Measurements from ENCODE around the gene EFCAB11. TPM values are rescaled to one million over a fixed set of nuclear protein-coding genes. Genes with fewer than 3 reads are reported as not detected.

EFCAB11 gene
- total and polyA plus RNA-seq, 2 of the 8 experiments (the other 6 are each of a cell fraction or from before 2014, with no cell fraction given), result 6.8 to 12.8 TPM

DNA sequence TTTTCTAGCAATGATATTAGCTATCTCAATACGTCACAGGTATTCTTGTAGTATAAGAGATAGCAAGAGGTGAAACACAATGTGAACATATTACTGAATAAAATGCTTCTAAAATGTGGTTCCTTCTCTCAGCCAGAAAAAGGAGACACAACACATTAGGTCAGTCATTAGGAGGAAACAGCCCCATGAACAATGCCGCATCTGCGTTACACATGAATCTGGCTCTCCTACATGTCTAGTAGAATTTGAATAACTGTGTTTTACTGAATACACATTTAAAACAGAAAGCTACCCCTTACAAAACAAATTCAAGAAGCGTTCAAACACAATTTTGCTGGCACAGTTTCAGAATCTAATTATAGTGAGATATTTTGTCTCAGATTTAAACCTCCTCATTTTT is 51.6 kb downstream of the EFCAB11 start:
- peak; percentile 7 for FAIRE-seq
- WGBS, 2 experiments (ENCODE audit: extremely low coverage in 1 of 2, insufficient coverage in 1 of 2, insufficient read length in 1 of 2, insufficient replicate concordance in 2 of 2, low coverage in 1 of 2, low lambda C conversion rate in 2 of 2, missing lambda C conversion rate in 1 of 2), result 87% methylated on average over 4 of the region's 4 CpGs; no CpG with 5 or more reads in 1 of the 2 experiments

More for the DNA sequence above, 51.6 kb downstream of the EFCAB11 start:
- Histone ChIP-seq H3K4me1 (replicated peaks in 1 of 4; ENCODE audit: control insufficient read depth in 3 of 4, insufficient read depth in 4 of 4, low read length in 3 of 4) (no peaks in the 10 kb centered on the region), H2AFZ (ENCODE audit: low read length) (no peak overlapping the region), H4K20me1 (replicated peaks in 1 of 2; ENCODE audit: control insufficient read depth in 1 of 2, insufficient read depth in 2 of 2, low read length in 2 of 2) (no peaks in the 10 kb centered on the region), H3K23me2 (ENCODE audit: low read depth, low read length) (no peaks in the 10 kb centered on the region; the same call in 1 of the 2 replicates), H3K9me3 (ENCODE audit: insufficient read depth in 2 of 2, low read depth in 1 of 2, low read length in 1 of 2) (no peaks in the 10 kb centered on the region), H3K79me1 (ENCODE audit: low read depth, low read length) (no peaks in the 10 kb centered on the region), H3K4me2 (ENCODE audit: insufficient read depth in 1 of 2, low read depth in 2 of 2, low read length in 2 of 2) (no peak overlapping the region), H2BK12ac (ENCODE audit: low read depth, low read length) (no peak overlapping the region), H2BK20ac (ENCODE audit: low read length) (no peak overlapping the region), H2AK5ac (ENCODE audit: low read depth, low read length) (no peak overlapping the region), H3K4ac (replicated peaks; ENCODE audit: insufficient read length, low read depth, low read length) (no peak overlapping the region), H3K23ac (ENCODE audit: insufficient read length) (no peak overlapping the region), H3K79me2 (ENCODE audit: control insufficient read depth in 1 of 2, insufficient read depth in 2 of 2, low read length in 2 of 2) (no peaks in the 10 kb centered on the region), H2BK120ac (replicated peaks; ENCODE audit: low read depth, low read length) (no peak overlapping the region), H3K14ac (ENCODE audit: insufficient read length) (no peak overlapping the region), H3K27me3 (replicated peaks in 1 of 4; ENCODE audit: control insufficient read depth in 3 of 4, extremely low read depth in 1 of 4, insufficient read depth in 3 of 4, low read length in 3 of 4) (no peaks in the 10 kb centered on the region), H3K36me3 (ENCODE audit: control insufficient read depth in 2 of 4, insufficient read depth in 4 of 4, low read length in 3 of 4) (no peaks in the 10 kb centered on the region), H3K4me3 (ENCODE audit: extremely low read depth in 1 of 4, insufficient read depth in 2 of 4, low read depth in 3 of 4, low read length in 4 of 4) (no peak overlapping the region), H3K9ac (replicated peaks in 1 of 4; ENCODE audit: extremely low read depth in 1 of 4, low read depth in 3 of 4, low read length in 3 of 4) (no peak overlapping the region), H2BK5ac (ENCODE audit: low read depth, low read length) (no peak overlapping the region), H3K56ac (replicated peaks; ENCODE audit: insufficient read length, low read depth, low read length) (no peak overlapping the region), H4K91ac (replicated peaks; ENCODE audit: insufficient read length, low read length) (no peak overlapping the region), H4K8ac (ENCODE audit: extremely low read depth, insufficient read depth, low read length) (no peak overlapping the region), H3K18ac (ENCODE audit: extremely low read depth, low read length) (no peak overlapping the region), H4K5ac (ENCODE audit: insufficient read length, low read depth, low read length) (no peak overlapping the region), H2BK15ac (ENCODE audit: low read length) (no peak overlapping the region), H3K27ac (ENCODE audit: low read depth, low read length) (no peak overlapping the region)
- ChIA-PET CTCF (ENCODE audit: partially characterized antibody) (interaction anchor here (1.0 kb wide), 1 partner anchor 124 kb away, joined by 3 read pairs; no protein-coding TSS in a partner anchor), POLR2A (ENCODE audit: partially characterized antibody) (no interaction called here)
- no peak for DNase-seq (ENCODE audit: low read depth in 1 of 2, low spot score in 2 of 2)
- TF ChIP-seq SIN3A (conservative IDR thresholded peaks at IDR 0.05 in 1 of 2, IDR thresholded peaks at IDR 0.05 in 1 of 2; ENCODE audit: low read depth in 1 of 2, low read length in 2 of 2), result no peak
